PFSK-1 (cell line): ENCODE data around the gene MAN1C1.

Source experiments
- FOXP2 ChIP-seq: optimal IDR thresholded peaks from 2 replicates; pipeline ENCODE3; 2011; ENCODE audit warnings: borderline replicate concordance, control low read depth, inconsistent platforms; ENCODE audit not compliant: insufficient read depth; ENCODE audit errors: extremely low read length, extremely low read depth
- POLR2AphosphoS5 ChIP-seq: IDR thresholded peaks from 2 replicates; pipeline ENCODE4 v1.6.1; 2012; ENCODE audit warnings: low read depth, mild to moderate bottlenecking, control low read depth, low read length, moderate library complexity
- SIN3A ChIP-seq: IDR thresholded peaks from 2 replicates; pipeline ENCODE4 v1.6.1; 2012; ENCODE audit warnings: mild to moderate bottlenecking, low read length, moderate library complexity, borderline replicate concordance; ENCODE audit not compliant: insufficient read depth
- TAF1 ChIP-seq: IDR thresholded peaks from 2 replicates; pipeline ENCODE4 v1.6.1; 2012; ENCODE audit warnings: low read length, control low read depth, borderline replicate concordance; ENCODE audit not compliant: insufficient read depth
- TF ChIP-seq, protein P1 (sequence below), 2 experiments: IDR thresholded peaks; 2 replicates each; pipeline versions ENCODE4 v1.6.1 to v1.8.0; 2011 to 2012; ENCODE audit warnings: low read depth in 2 of 2, low read length in 2 of 2, control low read depth in 1 of 2, inconsistent platforms in 1 of 2, mild to moderate bottlenecking in 1 of 2, moderate library complexity in 1 of 2; ENCODE audit not compliant: insufficient read depth in 1 of 2

MAN1C1 gene

DNA sequence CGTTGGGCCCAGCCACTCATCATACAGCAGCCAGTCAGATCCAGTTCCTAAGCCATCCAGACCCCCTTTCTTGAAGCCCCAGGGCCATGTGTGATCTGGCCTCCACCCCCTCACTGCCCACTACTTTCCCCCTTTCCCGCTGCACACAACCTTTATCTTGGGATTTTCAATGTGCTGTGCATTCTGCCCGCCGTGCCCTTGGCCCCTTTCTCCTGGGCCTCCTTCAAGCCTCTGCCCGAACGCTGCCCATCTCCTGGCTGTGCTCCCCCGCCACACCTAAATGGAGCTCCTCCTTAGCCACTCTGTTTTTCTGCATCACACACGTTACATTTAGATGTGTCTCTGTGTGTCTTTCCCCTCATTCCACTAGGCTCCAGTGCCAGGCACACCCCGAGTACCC is 116.7 kb downstream of the MAN1C1 start:
- TF ChIP-seq TAF1 = no peak
- no peak for TF ChIP-seq POLR2AphosphoS5
- TF ChIP-seq SIN3A = no peak

DNA sequence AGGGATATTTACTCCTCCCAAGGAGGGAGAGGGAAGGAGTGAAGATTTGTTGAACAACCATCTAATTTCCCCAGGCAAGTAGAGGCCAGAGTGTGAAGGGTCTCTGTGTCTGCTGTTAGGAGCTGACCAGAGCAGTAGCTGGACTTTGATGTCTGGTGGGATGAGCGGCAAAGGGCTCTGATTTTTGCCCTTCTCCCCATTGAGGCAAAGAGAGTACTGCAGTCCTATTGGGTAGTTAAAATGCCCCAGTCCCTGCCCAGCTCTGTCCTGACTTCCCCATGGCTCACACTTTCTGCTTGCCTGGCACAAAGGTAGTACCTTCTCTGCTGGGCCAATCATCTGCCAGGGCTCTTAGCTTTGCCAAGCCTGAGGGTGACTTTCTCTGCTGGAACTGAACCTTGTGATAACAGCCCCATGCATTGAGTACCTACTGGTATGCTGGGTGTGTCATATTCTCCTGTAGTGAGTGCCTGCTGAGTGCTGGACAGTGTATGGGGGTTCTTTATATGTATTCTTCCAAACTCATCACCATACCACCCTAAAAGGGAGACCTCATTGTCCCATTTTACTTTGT is 119.5 kb downstream of the MAN1C1 start:
- no peak for TF ChIP-seq TAF1
- TF ChIP-seq SIN3A = no peak
- no peak for TF ChIP-seq POLR2AphosphoS5
- TF ChIP-seq, protein P1, sequence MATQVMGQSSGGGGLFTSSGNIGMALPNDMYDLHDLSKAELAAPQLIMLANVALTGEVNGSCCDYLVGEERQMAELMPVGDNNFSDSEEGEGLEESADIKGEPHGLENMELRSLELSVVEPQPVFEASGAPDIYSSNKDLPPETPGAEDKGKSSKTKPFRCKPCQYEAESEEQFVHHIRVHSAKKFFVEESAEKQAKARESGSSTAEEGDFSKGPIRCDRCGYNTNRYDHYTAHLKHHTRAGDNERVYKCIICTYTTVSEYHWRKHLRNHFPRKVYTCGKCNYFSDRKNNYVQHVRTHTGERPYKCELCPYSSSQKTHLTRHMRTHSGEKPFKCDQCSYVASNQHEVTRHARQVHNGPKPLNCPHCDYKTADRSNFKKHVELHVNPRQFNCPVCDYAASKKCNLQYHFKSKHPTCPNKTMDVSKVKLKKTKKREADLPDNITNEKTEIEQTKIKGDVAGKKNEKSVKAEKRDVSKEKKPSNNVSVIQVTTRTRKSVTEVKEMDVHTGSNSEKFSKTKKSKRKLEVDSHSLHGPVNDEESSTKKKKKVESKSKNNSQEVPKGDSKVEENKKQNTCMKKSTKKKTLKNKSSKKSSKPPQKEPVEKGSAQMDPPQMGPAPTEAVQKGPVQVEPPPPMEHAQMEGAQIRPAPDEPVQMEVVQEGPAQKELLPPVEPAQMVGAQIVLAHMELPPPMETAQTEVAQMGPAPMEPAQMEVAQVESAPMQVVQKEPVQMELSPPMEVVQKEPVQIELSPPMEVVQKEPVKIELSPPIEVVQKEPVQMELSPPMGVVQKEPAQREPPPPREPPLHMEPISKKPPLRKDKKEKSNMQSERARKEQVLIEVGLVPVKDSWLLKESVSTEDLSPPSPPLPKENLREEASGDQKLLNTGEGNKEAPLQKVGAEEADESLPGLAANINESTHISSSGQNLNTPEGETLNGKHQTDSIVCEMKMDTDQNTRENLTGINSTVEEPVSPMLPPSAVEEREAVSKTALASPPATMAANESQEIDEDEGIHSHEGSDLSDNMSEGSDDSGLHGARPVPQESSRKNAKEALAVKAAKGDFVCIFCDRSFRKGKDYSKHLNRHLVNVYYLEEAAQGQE (IDR thresholded peaks at IDR 0.05; ENCODE audit: insufficient read depth in 1 of 2, low read depth in 2 of 2, low read length in 2 of 2) = no peak
- TF ChIP-seq FOXP2 = no peak

DNA sequence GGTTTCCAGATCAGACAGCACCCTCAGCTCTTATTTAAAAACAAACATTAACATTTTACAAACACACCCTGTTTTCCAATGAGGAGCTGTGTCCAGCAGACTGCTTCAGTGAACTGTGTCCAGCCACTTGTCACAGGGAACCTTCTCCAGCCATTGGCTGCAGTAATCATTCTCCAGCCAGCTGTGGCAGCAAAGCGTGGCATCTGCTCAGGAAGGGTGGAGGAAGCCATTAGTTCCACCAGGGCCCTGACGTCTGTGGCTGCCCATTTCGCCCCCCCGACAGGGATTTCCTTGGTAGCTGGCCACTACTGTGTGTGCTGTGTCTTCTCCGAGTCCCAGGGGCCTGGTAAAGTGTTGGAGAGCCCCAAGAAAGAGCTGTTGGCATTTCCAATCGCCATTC is 120.5 kb downstream of the MAN1C1 start:
- TF ChIP-seq, protein P1 (IDR thresholded peaks at IDR 0.05; ENCODE audit: insufficient read depth in 1 of 2, low read depth in 2 of 2, low read length in 2 of 2) = no peak
- no peak for TF ChIP-seq SIN3A

DNA sequence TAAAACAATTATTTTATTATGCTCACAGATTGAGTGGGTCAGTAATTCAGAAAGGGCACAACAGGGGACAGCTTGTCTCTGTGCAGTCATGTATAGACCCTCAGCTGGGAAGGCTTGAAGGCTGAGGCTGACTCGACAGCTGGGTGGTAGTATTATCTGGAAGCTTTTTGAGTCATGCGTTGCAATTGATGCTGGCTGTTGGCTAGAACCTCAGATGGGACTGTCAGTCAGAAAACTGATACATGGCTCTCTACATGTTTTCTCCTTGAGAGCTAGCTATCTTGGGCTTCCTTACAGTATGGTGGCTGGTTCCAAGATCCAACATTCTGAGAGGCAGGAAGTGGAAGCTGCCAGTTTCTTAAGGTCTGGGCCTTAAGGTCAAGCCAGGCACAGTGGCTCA is 121.9 kb downstream of the MAN1C1 start:
- TF ChIP-seq FOXP2 (no peak), TAF1 (no peak), POLR2AphosphoS5 (no peak)
- TF ChIP-seq, protein P1 (IDR thresholded peaks at IDR 0.05; ENCODE audit: insufficient read depth in 1 of 2, low read depth in 2 of 2, low read length in 2 of 2) = no peak

DNA sequence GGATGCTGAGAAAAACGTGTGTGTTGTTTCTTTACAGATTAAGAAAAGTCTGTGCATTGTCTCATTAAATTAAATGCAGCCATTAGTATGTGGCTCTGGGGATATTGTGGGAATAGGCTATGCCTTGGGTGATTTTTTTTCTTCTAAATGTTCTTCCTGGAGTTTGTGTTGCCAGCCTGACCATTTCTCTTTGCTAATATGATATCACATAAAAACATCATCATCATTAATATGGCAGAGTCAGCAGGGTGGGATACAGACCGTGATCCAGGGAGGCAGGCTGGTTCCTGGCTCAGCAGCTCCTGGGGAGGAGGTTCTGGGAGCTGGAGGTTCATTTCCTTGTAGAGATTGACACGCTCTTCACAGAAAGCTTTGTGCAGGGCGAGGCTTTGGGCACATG is 122.8 kb downstream of the MAN1C1 start:
- TF ChIP-seq TAF1 (no peak), SIN3A (no peak)
- TF ChIP-seq, protein P1 (IDR thresholded peaks at IDR 0.05; ENCODE audit: insufficient read depth in 1 of 2, low read depth in 2 of 2, low read length in 2 of 2) = no peak
